ENCODE measurements around the gene ADGRB3.
"Not testable (repeated sequence)": the region's sequence is repeated elsewhere in the genome, so short reads cannot be mapped to it uniquely, and the experiment has no call there.

The ADGRB3 gene

DNA sequence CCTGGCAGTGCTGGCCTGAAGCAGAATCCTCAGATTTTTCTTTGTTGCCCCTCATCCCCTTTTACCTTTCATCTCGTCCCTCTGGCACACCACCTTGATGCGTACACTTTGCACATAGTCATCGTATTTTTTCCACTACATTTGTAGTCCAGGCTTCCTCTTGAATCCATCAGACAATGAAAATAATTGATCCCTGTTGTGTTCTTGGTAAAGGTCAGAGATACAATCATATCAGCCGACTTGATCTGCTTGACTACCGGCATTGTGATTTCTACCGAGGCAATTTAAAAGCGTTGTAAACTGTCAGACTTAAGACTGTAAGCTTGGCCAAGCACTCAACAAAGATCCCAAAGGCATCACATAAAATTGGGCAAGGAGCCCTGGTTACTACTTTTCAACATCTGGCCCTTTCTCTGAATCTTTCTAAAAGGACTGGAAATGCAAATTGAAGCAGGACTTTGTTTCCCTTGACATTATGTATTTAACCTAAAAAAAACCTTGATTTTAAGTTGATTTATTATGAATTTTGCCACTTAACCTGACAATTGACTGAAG lies 649.2 kb downstream of the ADGRB3 start:
- DNase-seq = no peak

GRCh38 chr6:69285054-69285453 lies 650.0 kb downstream of the ADGRB3 start:
- DNase-seq = no peak

DNA sequence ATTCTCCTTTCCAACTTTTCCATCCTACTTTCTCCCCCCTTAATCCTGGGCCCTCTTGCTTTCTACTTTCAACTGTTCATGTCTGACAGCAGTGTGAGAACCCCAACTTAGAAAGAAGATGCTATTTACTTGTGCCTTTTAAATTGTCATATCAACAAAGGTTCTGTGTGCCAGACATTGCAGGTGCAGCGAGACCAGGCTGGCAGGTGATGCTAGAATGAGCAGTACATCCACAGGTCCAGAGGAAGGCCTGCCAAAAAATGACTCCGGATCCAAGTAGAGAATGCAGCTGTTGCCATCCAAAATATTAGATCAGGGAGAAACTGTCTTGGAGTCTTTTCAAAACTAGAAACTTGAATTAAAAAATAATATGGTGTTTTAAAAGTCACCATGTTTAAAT lies 651.2 kb downstream of the ADGRB3 start:
- no peak for DNase-seq

DNA sequence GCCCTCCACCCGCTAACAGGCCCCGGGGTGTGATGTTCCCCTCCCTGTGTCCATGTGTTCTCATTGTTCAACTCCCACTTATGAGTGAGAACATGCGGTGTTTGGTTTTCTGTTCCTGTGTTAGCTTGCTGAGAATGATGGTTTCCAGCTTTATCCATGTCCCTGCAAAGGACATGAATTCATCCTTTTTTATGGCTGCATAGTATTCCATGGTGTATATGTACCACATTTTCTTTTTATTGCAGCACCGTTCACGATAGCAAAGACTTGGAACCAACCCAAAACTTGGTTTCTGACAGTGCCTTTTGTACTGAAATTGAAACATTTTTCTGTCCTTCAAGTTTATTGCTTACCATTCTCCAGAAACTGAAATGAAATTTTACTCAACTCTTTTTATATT lies 653.1 kb downstream of the ADGRB3 start:
- not testable (repeated sequence) for DNase-seq

DNA sequence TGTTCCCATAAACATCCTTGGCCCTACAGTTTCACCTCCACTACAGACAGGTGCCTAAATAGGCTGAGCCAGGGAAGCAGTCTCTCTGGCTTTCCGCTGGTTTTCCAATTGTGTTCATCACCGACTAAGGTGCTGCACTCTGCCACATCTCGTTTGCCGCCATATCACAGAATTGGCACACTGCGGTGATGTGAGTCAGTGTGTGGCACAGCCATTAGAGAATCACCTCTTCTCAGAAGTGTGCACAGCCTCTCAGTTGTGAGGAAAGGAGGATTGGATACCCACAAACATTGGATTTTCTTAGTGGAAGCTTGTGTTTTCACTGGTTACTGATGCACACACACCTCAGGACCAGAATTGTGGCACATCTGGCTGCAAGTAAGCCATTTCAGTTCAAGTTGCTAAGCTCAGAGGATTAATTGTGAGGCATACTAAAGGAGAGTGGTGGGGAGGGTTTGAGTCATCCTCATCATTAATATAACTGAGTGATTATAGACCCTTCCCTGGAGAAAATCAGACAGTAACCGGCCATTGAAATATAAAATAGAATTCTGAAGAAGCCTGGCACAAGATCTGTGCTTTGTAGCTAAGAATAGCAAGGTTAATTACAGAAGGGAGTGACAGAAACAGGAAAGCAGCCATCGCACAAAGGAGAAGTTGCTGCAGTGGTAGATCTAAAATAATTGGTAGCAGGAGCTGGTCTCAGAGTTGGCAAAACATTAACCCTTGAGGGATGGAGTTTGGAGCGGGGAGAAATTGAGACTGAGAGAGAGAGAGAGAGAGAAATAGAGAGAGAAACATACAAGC lies 654.8 kb downstream of the ADGRB3 start:
- DNase-seq = no peak

- no peak for DNase-seq
These were observed 658.4 kb downstream of the ADGRB3 start for GRCh38 chr6:69293471-69293870.

- DNase-seq = no peak
These were observed 659.3 kb downstream of the ADGRB3 start for GRCh38 chr6:69294407-69294806.

DNA sequence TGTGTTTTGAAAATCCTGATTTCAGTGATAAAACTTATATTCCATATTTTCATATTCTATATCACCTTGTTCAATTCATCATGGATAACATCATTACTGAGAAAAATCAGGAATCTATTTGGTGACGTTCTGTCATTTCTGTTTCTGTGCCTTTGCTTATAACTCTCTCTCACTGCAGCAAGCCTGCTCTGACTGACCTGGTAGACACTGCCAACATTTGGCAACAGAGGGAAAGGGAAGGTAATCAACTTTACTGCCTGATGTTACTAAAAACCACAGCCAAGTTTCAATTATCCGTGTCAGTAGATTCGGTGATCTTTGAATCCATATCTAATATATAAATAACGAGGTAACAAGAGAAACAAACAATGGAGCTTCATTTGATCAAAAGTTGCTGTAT lies 659.8 kb downstream of the ADGRB3 start:
- DNase-seq = no peak

GRCh38 chr6:69303382-69303781 lies 668.3 kb downstream of the ADGRB3 start:
- no peak for DNase-seq

DNA sequence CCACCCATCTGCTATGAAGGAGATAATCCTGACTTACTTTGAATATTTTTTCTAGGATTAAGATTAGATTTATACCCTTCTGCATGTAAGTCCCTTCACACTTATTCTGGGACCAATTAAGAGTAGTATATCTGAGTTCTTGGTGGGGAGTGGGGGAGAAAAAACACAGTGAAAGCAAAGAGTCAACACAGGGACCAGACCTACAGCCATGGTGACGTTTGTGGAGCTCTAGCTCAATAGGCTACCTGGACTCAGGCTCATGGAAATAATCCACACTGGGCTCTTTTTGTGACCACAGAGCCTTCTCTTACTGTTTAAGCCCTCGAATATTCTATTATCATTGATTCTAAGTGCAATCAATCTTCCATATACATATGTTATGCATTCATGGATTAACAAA lies 670.4 kb downstream of the ADGRB3 start:
- no peak for DNase-seq

GRCh38 chr6:69308584-69308983 lies 673.5 kb downstream of the ADGRB3 start:
- DNase-seq = no peak

GRCh38 chr6:69311888-69312287 lies 676.8 kb downstream of the ADGRB3 start:
- no peak for DNase-seq

DNA sequence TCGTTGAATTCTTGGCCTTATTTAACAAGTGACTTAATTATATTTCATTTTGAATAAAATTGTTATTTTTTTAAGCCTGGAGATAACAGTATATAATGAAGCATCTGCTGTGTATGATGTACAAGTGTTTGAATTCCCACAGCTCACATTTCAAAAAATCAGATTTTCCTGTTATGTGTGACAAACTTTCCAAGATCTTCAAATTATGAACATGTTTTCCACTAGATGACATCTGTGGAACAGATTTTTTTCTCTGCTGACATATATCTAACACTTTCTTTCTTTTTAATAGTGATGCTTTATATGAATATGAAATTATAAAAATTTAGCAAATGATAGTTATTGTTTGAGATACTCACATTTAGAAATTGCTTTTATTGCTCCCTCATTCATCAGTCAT lies 678.9 kb downstream of the ADGRB3 start:
- DNase-seq = no peak

DNA sequence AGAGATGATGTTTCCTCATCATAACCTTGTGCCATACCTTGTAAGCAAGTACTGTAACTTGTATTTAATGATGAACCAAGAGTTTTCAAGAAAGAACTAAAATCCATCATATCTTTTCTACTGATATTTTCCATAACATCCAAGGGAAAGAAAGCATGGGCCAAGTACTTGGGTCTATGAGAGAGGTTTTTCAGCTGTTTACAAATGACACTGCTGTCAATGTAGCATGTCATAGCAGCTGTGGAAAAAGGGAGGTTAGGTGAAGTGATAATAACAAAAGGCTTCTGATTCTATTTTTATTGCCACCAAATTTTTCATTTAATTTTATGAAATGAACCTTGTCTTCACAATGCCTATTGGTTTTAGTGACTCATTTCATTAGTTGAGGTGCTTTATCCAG lies 679.4 kb downstream of the ADGRB3 start:
- DNase-seq = no peak

- no peak for DNase-seq
These were observed 696.8 kb downstream of the ADGRB3 start for GRCh38 chr6:69331886-69332285.

DNA sequence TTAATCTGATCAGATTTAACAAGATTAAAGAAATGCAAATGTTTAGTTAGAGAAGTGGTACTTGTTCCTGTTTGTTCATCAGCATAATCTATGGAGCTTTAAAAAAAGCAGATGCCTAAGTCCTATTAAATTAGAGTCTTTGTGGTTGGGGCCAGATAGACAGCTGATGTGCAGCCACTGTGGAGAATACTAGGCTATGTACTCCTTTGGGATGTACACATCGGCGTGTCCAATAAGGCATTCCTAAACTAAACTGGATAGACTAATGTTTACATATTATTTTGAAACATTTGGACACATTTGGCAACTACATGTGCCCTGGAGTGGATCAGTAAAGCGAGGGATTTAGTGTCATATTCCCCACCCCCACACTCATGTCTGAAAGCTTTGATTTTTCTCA lies 702.2 kb downstream of the ADGRB3 start:
- no peak for DNase-seq

DNA sequence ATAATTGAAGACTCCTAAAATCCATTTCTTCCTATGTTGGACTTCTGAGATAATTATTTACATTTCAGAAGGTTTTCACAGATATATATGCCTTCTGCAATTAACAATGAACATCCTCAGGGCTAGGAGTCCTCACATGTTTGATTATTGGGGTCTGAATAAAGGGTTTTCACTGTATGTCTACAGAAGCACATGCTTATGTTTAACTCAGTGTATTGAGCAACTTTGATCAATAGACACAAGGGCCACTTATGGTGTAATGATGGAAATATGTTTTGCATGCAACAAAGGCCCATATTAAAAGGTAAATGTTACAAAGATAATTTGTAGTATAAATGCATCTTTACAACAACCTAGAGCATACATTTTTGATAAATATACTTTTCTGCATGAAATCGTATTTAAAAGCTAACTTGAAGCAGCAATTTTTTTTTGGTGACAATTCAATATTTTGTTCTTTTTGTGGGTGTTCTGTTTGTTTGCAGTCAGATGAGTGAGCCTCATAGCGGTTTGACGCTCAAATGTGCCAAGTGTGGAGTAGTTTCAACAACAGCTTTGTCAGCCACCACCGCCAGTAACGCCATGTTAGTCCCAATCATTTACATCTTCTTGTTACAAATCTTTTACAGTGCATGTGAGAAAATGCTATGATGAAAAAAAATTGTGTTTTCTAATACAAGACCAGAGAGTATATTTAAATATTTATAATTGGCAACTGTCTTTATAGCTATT lies 703.5 kb downstream of the ADGRB3 start:
- DNase-seq = no peak

DNA sequence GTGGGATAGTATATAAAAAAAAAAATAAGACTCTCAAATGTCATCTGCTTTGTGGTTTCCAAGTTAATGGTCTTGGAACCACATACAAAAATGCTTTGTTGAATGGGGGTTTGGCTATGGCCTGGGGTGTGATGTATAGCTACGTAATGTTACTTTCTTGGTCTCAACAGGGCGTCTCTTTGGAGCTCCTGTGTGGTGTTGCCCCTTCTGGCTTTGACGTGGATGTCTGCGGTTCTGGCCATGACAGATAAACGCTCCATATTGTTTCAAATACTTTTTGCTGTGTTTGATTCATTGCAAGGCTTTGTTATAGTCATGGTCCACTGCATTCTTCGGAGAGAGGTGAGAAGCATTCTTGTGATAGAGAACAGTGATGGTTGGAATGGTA lies 704.1 kb downstream of the ADGRB3 start:
- no peak for DNase-seq

- no peak for DNase-seq
These were observed 705.1 kb downstream of the ADGRB3 start for GRCh38 chr6:69340196-69340595.

GRCh38 chr6:69343851-69344250 lies 708.8 kb downstream of the ADGRB3 start:
- no peak for DNase-seq

DNA sequence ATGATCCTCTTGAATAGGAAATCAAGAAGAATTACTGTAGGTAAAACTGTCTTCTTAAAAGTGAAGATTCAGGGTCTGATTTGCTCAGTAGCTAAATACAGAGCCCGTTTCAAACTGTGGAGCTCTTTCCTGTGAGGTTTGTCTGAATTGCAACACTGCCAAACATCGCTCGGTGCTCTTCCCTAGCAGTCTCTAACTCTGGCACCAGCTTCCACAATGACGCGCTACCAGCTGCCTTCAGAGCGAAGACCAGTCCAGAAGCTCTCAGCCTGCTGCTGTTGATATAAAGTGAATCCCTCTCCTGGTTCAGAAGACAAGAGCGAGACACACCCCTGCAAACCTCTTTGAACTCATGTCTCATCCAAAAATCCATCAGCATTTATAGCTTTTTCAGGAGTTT lies 714.7 kb downstream of the ADGRB3 start:
- DNase-seq = no peak

DNA sequence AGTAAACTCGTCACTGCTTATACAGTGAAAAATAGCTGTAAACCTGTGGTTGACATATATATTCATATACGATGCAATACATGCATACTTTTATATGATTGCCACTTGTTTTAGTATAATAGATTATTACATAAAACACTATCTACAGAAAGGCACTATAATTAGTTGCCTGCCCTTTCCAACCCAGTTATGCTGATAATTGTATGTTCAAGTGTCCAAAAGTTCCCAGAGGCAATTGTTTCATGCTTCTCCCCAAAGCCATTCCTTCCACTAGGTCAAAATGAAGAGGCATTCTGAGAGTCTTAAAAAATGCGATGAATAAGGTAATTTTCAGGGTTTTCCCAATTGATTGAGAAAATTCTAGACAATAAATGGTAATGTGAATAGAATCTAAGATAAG lies 727.1 kb downstream of the ADGRB3 start:
- no peak for DNase-seq

- DNase-seq = no peak
These were observed 731.7 kb downstream of the ADGRB3 start for GRCh38 chr6:69366831-69367230.

- DNase-seq = no peak
These were observed 733.5 kb downstream of the ADGRB3 start for GRCh38 chr6:69368613-69369012.

Data from NCI-H526 treated with DMSO at 0.1 percent for 48 hours (cell line).